ENCODE results near the gene LRRC34.

The LRRC34 gene

DNA sequence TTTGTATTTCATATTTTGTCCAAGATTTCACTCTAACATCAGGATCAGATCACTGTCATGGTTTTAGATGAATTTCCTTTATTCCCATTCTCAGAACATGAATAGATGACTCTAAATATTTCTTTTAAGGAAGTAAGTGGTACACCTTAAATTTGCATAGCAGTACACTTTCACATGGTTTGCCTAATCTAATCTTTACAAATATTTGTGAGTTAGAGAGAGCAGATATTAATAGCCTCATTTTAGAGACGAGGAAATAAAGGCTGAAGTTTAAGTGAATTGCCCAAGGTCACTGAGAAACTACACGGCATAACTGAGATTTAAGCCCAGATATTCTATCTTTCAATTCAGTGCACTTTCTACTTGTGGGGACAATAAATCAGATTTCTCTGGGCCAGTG is 62.0 kb downstream of the LRRC34 start:
- ATAC-seq (ENCODE audit: low read depth) (no peak), DNase-seq (ENCODE audit: low spot score) (no peak)
- H3K9me3 ChIP-seq (ENCODE audit: severe bottlenecking): no peaks in the 10 kb centered on the region
- TF ChIP-seq, protein P1, sequence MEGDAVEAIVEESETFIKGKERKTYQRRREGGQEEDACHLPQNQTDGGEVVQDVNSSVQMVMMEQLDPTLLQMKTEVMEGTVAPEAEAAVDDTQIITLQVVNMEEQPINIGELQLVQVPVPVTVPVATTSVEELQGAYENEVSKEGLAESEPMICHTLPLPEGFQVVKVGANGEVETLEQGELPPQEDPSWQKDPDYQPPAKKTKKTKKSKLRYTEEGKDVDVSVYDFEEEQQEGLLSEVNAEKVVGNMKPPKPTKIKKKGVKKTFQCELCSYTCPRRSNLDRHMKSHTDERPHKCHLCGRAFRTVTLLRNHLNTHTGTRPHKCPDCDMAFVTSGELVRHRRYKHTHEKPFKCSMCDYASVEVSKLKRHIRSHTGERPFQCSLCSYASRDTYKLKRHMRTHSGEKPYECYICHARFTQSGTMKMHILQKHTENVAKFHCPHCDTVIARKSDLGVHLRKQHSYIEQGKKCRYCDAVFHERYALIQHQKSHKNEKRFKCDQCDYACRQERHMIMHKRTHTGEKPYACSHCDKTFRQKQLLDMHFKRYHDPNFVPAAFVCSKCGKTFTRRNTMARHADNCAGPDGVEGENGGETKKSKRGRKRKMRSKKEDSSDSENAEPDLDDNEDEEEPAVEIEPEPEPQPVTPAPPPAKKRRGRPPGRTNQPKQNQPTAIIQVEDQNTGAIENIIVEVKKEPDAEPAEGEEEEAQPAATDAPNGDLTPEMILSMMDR (IDR thresholded peaks at IDR 0.05; ENCODE audit: poor library complexity, severe bottlenecking): no peak
- H3K4me1 ChIP-seq (ENCODE audit: insufficient read depth, poor library complexity, severe bottlenecking): peaks cover 23% of the 10 kb centered on the region
- H3K36me3 ChIP-seq (ENCODE audit: low read depth): no peaks in the 10 kb centered on the region
- H3K27me3 ChIP-seq (ENCODE audit: insufficient read depth, poor library complexity, severe bottlenecking): no peaks in the 10 kb centered on the region
- H3K4me3 ChIP-seq (ENCODE audit: severe bottlenecking): no peak overlapping the region
- no peak overlapping the region for H3K27ac ChIP-seq (ENCODE audit: poor library complexity, severe bottlenecking)

DNA sequence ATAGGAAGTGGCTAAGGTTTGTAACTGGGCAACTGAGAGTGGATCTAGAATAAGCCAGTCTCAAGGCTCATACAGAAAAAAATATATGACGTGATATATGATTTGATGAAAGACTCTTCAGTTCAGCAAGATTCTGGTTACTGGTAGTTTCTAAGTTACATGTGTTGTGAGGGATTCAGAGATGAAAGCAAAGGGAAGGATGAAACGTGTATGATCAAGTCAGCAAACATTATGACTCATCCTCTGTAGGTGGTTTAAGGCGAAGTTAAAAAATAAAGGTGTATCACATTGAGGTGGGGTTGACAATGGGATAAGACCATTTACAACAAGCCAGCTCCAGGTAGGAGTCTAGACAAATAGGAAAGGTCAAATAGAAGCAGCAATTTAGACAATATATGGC is 64.0 kb downstream of the LRRC34 start:
- Histone ChIP-seq H3K36me3 (ENCODE audit: low read depth) (no peaks in the 10 kb centered on the region), H3K27me3 (ENCODE audit: insufficient read depth, poor library complexity, severe bottlenecking) (no peaks in the 10 kb centered on the region), H3K9me3 (ENCODE audit: severe bottlenecking) (no peaks in the 10 kb centered on the region), H3K4me3 (ENCODE audit: severe bottlenecking) (no peak overlapping the region), H3K27ac (ENCODE audit: poor library complexity, severe bottlenecking) (no peak overlapping the region), H3K4me1 (ENCODE audit: insufficient read depth, poor library complexity, severe bottlenecking) (peaks cover 12% of the 10 kb centered on the region)
- TF ChIP-seq, protein P1 (IDR thresholded peaks at IDR 0.05; ENCODE audit: poor library complexity, severe bottlenecking): no peak
- no peak for DNase-seq (ENCODE audit: low spot score)
- ATAC-seq (ENCODE audit: low read depth): peak; percentile 92

DNA sequence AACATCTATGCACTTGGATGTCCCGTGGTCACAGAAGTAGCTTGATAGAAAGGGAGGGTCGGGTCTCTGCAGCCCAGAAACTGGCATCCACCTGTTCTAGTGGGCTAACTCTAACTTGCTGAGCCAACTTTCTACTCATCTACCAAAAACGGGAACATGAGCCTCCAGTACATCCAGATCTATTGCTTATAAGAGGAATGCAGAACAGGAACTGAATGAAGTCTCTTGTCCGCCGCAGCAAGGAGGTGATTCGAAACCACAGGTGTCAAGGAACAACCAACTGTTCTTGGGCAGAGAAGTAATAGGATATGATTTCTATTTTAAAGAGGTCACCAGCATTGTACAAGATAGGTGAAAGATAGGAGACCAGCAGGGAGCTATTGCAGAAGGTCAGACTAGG is 65.8 kb downstream of the LRRC34 start:
- no peaks in the 10 kb centered on the region for H3K9me3 ChIP-seq (ENCODE audit: severe bottlenecking)
- ATAC-seq (ENCODE audit: low read depth): no peak
- DNase-seq (ENCODE audit: low spot score): no peak
- H3K4me3 ChIP-seq (ENCODE audit: severe bottlenecking): no peak overlapping the region
- no peaks in the 10 kb centered on the region for H3K27me3 ChIP-seq (ENCODE audit: insufficient read depth, poor library complexity, severe bottlenecking)
- no peaks in the 10 kb centered on the region for H3K36me3 ChIP-seq (ENCODE audit: low read depth)
- TF ChIP-seq, protein P1 (IDR thresholded peaks at IDR 0.05; ENCODE audit: poor library complexity, severe bottlenecking): no peak
- no peak overlapping the region for H3K27ac ChIP-seq (ENCODE audit: poor library complexity, severe bottlenecking)
- peaks cover 12% of the 10 kb centered on the region for H3K4me1 ChIP-seq (ENCODE audit: insufficient read depth, poor library complexity, severe bottlenecking)

DNA sequence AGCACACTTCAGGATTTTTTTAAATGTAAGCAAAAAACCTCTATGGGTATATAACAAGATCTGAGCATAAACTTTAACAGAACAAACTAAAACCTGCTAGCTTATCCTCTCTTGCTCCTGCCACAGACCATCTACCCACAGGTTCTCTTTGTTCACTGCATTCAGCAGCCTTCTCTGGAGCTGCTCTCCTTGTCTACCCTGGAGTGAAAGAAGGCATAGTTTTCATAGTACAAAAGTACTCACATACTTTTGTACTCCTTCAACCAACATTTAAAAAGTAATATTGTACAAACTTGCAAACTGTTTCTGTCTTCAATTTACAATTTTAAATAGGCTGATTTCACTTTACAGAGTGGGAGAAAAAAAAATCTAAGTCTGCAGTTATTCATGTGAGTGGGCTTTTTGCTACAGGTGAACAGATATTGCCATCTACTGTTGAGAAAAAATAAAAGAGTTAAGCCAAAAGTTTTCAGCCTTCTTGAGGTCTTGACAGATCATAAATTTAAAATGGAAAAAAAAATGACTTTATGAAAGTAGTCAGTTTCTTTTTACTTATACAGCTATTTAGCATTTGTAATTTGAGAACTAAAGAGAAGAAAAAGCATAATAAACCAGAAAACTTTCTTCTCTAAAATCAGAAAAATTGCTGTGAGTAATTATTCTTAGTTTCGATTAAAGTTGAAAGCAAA is 68.2 kb downstream of the LRRC34 start:
- H3K9me3 ChIP-seq (ENCODE audit: severe bottlenecking): no peaks in the 10 kb centered on the region
- ATAC-seq (ENCODE audit: low read depth) (no peak), DNase-seq (ENCODE audit: low spot score) (no peak)
- peaks cover 12% of the 10 kb centered on the region for H3K4me1 ChIP-seq (ENCODE audit: insufficient read depth, poor library complexity, severe bottlenecking)
- no peaks in the 10 kb centered on the region for H3K36me3 ChIP-seq (ENCODE audit: low read depth)
- H3K27me3 ChIP-seq (ENCODE audit: insufficient read depth, poor library complexity, severe bottlenecking): no peaks in the 10 kb centered on the region
- H3K27ac ChIP-seq (ENCODE audit: poor library complexity, severe bottlenecking): no peak overlapping the region
- TF ChIP-seq, protein P1 (IDR thresholded peaks at IDR 0.05; ENCODE audit: poor library complexity, severe bottlenecking): peak; percentile 69
- no peak overlapping the region for H3K4me3 ChIP-seq (ENCODE audit: severe bottlenecking)

All from RWPE2 (cell line).